Heart left ventricle (tissue), 16 donors: Measurements from ENCODE around the gene CLIP1. TPM values are rescaled to one million over a fixed set of nuclear protein-coding genes. Genes with fewer than 3 reads are reported as not detected.

Source experiments
- ATAC-seq, 4 donors: fragments of 200-7000 bp; cut with Tn5 transposase; one replicate each; pipeline ENCODE4 v1.9.1; 2020 to 2022; ENCODE audit warnings: moderate library complexity in 4 of 4, mild to moderate bottlenecking in 3 of 4, moderate number of reproducible peaks in 1 of 4
- DNase-seq, 5 donors: peaks; one replicate each; pipeline ENCODE4 v3.0.0-alpha.2; 2020
- H3K27ac ChIP-seq, 12 donors: fragments of 200-600 bp; sonication (generic) in 4 of 12; one replicate each; pipeline versions ENCODE4 v1.5.0 to v1.8.0; 2016 to 2022; ENCODE audit warnings: mild to moderate bottlenecking in 2 of 12
- H3K27me3 ChIP-seq, 9 donors: fragments of 200-600 bp; sonication (generic) in 2 of 9; one replicate each; pipeline versions ENCODE4 v1.5.1 to v1.8.0; 2016 to 2022; ENCODE audit warnings: mild to moderate bottlenecking in 3 of 9
- H3K36me3 ChIP-seq, 9 donors: fragments of 200-600 bp; sonication (generic) in 2 of 9; one replicate each; pipeline versions ENCODE4 v1.5.0 to v1.8.0; 2018 to 2022; ENCODE audit warnings: mild to moderate bottlenecking in 2 of 9
- H3K4me1 ChIP-seq, 12 donors: fragments of 200-600 bp; sonication (generic) in 4 of 12; one replicate each; pipeline versions ENCODE4 v1.5.0 to v1.8.0; 2016 to 2022; ENCODE audit warnings: mild to moderate bottlenecking in 3 of 12
- H3K4me3 ChIP-seq, 12 donors: fragments of 200-600 bp; sonication (generic) in 4 of 12; one replicate each; pipeline versions ENCODE4 v1.5.0 to v1.8.0; 2017 to 2022; ENCODE audit warnings: mild to moderate bottlenecking in 9 of 12, moderate library complexity in 4 of 12
- H3K9me3 ChIP-seq, 12 donors: fragments of 200-600 bp; sonication (generic) in 4 of 12; one replicate each; pipeline versions ENCODE4 v1.5.0 to v1.8.0; 2016 to 2022; ENCODE audit warnings: mild to moderate bottlenecking in 1 of 12
- POLR2A ChIP-seq, 2 donors: fragments of 450-650 bp; IDR thresholded peaks; one replicate each; pipeline ENCODE4 v1.6.1; 2017; ENCODE audit warnings: antibody characterized with exemption in 2 of 2, mild to moderate bottlenecking in 2 of 2, moderate library complexity in 2 of 2
- WGBS, 4 donors: extraction: QIAGEN DNeasy Blood & Tissue Kit in 2 of 4; methylation state at CpG; one replicate each; pipeline versions ENCODE4 v1.1.5 to v1.1.7; 2013 to 2018; 5-methylcytosine and 5-hydroxymethylcytosine counted together
- intact Hi-C, 10 donors: fragments of 100-400 bp; cut with DNase I; formaldehyde crosslinking; loops; one replicate each; pipeline versions ENCODE4 v1.11.1 to v1.14.2; 2022
- polyA plus RNA-seq, 2 donors: library from polyadenylated mRNA; stranded (reverse); fragments of 200-250 nt; gene quantifications; one replicate each; pipeline ENCODE4 v1.2.3, GENCODE V29; 2013
- total RNA-seq, 9 donors: library from RNA; depleted of rRNA in 2 of 9; stranded (reverse); fragments of >200 nt in 2 of 9; fragmentation: NEBNext Ultra II Directional in 3 of 9; extraction: Animal tissue kit (Norgen Biotek cat#: 25700) in 3 of 9; gene quantifications; one replicate each; pipeline versions ENCODE4 v1.1.0 to v1.2.4, GENCODE V29; 2016 to 2023
- TF ChIP-seq, protein P1 (sequence below), 12 donors: fragments of 200-600 bp; sonication (generic) in 4 of 12; IDR thresholded peaks; one replicate each; pipeline versions ENCODE4 v1.5.0 to v1.8.0; 2018 to 2022; ENCODE audit warnings: antibody characterized with exemption in 12 of 12, mild to moderate bottlenecking in 5 of 12
- donor health status: ischemic (EF 13 %, LVEDD 7.1; RV severe dilation, severe dysfunction).
- donor health status: healthy with polysubstance abuse.
- donor health status: DM: no; HTN: yes; CAD: no.
- donor health status: DM: no; HTN: no; CAD: no.
- donor health status: ischemic (EF 25% LVEDD 6.9; RV normal size, moderate dysfunction).
- donor health status: ischemic (EF 25% LVEDD 5.7; RV mildly dilated, moderate dysfunction).
- donor health status: healthy.
- donor health status: DM: yes; HTN: yes; CAD: no.
- donor health status: ischemic (EF 35%, LVEDD 5.7; RV mildly dilated, moderate dysfunction).
- donor health status: nonischemic (EF 11% LVEDD 7.7; RV severe dilation, severe dysfunction).
- donor health status: DM: yes; HTN: yes; CAD: no.
- donor health status: PGD.
- donor health status: ischemic (EF 29% LVEDD 5.4; RV normal size, mild dysfunction).
- donor health status: nonischemic (EF 23%, LVEDD 6.1; RV moderate dilation, normal function).

Gene CLIP1
- total and polyA plus RNA-seq, 11 donors: 31.9 to 173 (median 104) TPM

DNA sequence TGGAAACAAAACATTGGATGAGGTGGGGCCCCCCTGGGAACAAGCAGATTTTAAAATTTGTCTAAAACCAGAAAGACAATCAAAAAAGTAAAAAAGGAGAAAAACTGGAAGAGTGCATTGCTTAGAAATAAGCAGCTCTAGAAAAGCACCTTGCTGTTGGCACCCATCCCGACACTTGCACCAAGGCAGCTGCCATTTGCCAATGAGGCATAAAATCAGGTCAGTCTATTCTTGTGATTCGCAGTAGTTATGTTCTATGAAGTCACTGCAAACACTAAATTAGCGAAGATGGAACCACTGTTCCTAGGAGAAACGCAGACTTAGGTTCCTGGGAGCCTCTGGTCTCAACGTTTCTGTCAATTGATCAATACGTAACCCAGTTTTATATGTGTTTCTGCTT lies 172.4 kb downstream of the CLIP1 start:
- ATAC-seq: no peak
- H3K27ac ChIP-seq: no peak overlapping the region
- no peak overlapping the region for H3K4me3 ChIP-seq
- no peaks in the 10 kb centered on the region for H3K27me3 ChIP-seq
- peaks cover 0 to 61% (median 43%) of the 10 kb centered on the region in 9 donors for H3K36me3 ChIP-seq
- H3K4me1 ChIP-seq: no peaks in the 10 kb centered on the region
- DNase-seq: no peak
- intact Hi-C loops: no loop called here
- TF ChIP-seq, protein P1, sequence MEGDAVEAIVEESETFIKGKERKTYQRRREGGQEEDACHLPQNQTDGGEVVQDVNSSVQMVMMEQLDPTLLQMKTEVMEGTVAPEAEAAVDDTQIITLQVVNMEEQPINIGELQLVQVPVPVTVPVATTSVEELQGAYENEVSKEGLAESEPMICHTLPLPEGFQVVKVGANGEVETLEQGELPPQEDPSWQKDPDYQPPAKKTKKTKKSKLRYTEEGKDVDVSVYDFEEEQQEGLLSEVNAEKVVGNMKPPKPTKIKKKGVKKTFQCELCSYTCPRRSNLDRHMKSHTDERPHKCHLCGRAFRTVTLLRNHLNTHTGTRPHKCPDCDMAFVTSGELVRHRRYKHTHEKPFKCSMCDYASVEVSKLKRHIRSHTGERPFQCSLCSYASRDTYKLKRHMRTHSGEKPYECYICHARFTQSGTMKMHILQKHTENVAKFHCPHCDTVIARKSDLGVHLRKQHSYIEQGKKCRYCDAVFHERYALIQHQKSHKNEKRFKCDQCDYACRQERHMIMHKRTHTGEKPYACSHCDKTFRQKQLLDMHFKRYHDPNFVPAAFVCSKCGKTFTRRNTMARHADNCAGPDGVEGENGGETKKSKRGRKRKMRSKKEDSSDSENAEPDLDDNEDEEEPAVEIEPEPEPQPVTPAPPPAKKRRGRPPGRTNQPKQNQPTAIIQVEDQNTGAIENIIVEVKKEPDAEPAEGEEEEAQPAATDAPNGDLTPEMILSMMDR (IDR thresholded peaks at IDR 0.05): no peak
- no peak for TF ChIP-seq POLR2A (IDR thresholded peaks at IDR 0.05)
- no peaks in the 10 kb centered on the region for H3K9me3 ChIP-seq
- WGBS, 4 donors: 93 to 97% (median 97%) methylated on average over 6 of the region's 6 CpGs

DNA sequence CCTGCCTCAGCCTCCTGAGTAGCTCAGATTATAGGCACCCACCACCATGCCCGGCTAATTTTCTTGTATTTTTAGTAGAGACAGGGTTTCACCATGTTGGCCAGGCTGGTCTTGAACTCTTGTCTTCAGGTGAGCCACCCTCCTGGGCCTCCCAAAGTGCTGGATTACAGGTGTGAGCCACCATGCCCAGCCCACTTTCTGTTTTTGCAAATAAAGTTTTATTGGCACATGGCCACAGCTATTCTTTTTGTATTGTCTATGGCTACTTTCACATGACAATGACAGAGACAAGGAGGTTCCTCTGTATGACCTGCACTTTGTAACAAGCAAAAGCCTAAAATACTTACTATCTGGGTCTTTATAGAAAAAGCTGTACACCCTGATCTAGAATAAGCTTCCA lies 176.9 kb downstream of the CLIP1 start:
- H3K4me3 ChIP-seq: no peak overlapping the region

DNA sequence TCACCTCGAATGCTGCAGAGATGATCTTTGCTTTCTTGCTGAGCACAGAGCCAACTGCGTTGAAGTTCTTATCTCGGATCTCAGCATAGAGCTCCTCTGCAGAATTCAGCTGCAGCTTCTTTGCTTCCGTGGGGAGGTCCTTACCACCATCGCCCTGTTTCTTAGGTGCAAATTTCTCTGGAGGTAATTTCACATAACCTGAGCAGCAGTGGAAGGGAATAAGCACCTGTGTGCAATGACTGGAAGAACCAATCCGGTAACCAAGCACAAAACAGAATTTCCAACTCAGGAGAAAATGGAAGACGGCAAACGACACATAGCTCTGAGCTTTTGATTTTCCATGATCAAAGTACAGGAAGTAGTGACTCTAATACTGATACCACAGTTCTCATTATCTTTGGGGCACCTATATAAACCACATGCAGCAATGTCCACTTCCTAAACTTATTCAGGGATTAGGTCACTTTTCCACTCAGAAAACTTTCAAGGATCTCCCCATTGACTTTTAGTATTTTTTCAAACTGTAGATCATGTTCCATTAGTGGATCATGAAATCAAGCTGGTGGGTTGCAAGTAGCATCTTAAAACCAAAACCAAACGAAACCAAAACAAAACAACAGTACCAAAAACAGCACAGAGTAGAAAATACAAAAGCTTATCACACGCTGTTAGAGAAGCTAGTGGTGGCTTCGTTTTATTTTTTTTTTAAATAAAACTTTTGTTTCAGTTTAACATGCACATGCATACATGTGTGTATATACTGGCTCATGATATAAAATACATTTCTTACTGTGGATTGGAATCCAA lies 177.7 kb downstream of the CLIP1 start:
- TF ChIP-seq, protein P1 (IDR thresholded peaks at IDR 0.05): no peak
- no peak for TF ChIP-seq POLR2A (IDR thresholded peaks at IDR 0.05)
- H3K27ac ChIP-seq: peak overlapping the region in 1 of 12 donors; percentile 59
- H3K9me3 ChIP-seq: no peaks in the 10 kb centered on the region
- DNase-seq: no peak
- WGBS, 4 donors: 82 to 88% (median 82%) methylated on average over 11 of the region's 11 CpGs
- no peak for ATAC-seq
- H3K4me1 ChIP-seq: no peaks in the 10 kb centered on the region
- H3K27me3 ChIP-seq: no peaks in the 10 kb centered on the region
- H3K36me3 ChIP-seq: peaks cover 0 to 79% (median 63%) of the 10 kb centered on the region in 9 donors
- H3K4me3 ChIP-seq: peak overlapping the region in 1 of 12 donors; percentile 36
- intact Hi-C loops: no loop called here

More for the DNA sequence above, 176.9 kb downstream of the CLIP1 start:
- no peaks in the 10 kb centered on the region for H3K4me1 ChIP-seq
- DNase-seq (no peak), ATAC-seq (no peak)
- H3K27me3 ChIP-seq: no peaks in the 10 kb centered on the region
- peak overlapping the region in 1 of 12 donors; percentile 59 for H3K27ac ChIP-seq
- no peak for TF ChIP-seq POLR2A (IDR thresholded peaks at IDR 0.05)
- TF ChIP-seq, protein P1 (IDR thresholded peaks at IDR 0.05): no peak
- no peaks in the 10 kb centered on the region for H3K9me3 ChIP-seq
- WGBS, 4 donors: 87 to 100% (median 94%) methylated on average over 1 of the region's 1 CpG
- intact Hi-C loops: no loop called here
- peaks cover 0 to 79% (median 63%) of the 10 kb centered on the region in 9 donors for H3K36me3 ChIP-seq

DNA sequence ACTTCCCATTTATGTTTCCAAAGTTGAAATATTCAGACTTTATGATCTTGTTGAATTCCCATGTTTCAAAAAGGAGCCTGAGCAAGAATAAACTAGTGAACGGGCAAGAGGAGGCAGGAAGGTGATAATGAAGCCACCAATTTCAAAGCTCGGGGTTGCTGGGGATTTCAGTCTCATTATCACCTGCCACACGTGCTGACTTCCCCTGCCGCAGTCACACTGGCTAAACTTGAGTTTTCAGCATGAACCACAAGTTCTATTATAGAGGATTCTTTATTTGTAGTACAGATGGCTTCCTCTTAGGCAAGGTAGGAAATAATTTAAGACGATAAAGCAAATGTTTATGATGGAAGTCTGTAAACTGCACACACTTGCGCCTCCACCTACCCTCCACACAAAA lies 178.5 kb downstream of the CLIP1 start:
- Histone ChIP-seq H3K4me1 (no peaks in the 10 kb centered on the region), H3K4me3 (peak overlapping the region in 1 of 12 donors; percentile 36), H3K36me3 (peaks cover 0 to 79% (median 61%) of the 10 kb centered on the region in 9 donors), H3K27ac (peak overlapping the region in 1 of 12 donors; percentile 59), H3K9me3 (no peaks in the 10 kb centered on the region), H3K27me3 (no peaks in the 10 kb centered on the region)
- intact Hi-C loops: no loop called here
- TF ChIP-seq, protein P1 (IDR thresholded peaks at IDR 0.05): no peak
- TF ChIP-seq POLR2A (IDR thresholded peaks at IDR 0.05): no peak
- no peak for ATAC-seq
- WGBS, 4 donors: 80 to 84% (median 82%) methylated on average over 6 of the region's 6 CpGs
- no peak for DNase-seq
